ENCODE data around the gene NDOR1.
"Not testable (repeated sequence)": the region's sequence is repeated elsewhere in the genome, so short reads cannot be mapped to it uniquely, and the experiment has no call there.

Gene NDOR1

DNA sequence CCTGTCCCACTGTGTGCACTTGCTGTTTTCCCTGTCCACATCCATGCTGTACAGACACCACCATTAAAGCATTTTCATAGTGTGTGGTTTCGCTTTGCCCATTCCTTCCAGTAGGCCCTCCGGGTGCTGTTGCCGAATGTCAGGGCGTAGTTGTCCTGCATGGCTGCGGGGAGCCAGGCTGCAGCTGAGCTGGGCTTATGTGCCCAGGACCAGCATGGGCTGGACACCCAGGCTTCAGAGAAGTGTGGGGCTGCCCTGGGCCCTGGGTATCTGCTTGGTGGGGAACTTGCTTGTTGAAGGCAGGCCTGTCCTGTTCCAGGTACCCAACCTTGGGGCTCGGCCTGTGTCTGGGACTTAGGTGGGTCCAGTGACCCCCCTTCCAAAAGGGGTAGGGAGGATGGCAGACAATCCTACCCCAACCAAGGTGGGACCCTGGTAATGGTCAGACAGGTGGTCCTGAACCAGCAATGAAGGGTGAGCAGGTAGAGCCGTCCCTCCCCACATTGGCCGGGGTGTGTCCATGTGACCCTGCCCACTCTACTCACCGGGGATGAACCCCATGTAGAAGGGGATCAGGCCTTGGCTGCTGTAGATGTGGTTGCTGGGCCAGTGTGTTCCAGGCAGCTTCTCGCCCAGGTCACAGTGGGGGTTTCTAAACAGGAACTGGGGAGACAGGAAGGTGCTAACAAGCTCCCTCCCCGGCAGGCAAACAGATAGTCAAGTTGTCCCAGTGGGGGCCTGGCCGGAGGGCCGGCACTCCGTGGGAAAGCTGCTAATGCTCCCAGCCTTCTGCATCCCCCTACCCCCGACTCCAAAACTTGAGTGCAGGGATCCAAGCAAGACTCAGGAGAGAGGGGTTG lies 38.4 kb downstream of the NDOR1 start:
- no peak for DNase-seq (ENCODE audit: low spot score)

DNA sequence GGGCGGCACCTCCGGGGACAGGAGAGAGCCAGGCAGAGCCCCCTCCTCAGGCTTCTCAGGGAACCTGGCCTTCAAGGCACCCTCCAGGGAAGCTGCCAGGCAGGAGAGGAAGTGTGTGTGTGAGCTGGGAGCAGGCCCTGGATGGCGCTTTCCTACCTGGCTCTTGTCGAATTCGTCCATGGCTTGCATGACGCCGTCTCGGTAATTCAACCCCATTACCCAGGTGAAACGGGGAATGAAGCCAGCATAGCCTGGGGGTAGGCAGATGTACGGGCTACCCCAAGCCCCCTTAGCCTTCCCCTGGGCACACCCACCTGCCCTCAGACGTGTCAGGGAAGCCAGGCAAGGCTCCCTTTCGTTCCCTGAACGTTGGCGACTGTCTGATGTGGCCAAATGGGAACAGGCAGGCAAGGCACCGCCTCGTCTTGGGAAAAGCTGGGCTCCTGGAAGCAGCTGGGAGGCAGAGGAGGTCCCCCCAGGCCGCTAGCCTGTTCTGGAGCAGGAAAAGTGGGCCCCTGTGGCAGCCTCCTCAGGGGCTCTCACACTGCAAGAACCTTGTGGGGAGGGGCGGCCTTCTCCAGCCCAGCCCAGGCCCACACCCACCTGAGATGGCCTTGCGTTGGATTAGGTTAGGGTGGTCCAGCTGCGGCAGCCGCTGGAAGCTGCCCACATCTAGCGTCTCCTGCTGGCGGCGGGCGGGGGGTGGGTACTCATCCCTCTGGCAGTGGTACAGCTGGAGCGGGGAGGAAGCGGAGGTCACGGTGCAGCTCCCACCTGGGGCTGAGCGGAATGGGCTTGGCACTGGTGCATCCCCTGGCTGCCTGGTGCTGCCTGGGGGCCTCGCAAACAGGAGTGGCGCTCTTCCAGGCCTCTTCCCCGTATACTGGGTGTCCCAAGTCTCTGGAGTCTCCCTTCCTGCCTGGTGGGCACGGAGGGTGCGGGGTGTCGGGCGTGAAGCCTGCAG lies 39.3 kb downstream of the NDOR1 start:
- DNase-seq (ENCODE audit: low spot score): no peak

DNA sequence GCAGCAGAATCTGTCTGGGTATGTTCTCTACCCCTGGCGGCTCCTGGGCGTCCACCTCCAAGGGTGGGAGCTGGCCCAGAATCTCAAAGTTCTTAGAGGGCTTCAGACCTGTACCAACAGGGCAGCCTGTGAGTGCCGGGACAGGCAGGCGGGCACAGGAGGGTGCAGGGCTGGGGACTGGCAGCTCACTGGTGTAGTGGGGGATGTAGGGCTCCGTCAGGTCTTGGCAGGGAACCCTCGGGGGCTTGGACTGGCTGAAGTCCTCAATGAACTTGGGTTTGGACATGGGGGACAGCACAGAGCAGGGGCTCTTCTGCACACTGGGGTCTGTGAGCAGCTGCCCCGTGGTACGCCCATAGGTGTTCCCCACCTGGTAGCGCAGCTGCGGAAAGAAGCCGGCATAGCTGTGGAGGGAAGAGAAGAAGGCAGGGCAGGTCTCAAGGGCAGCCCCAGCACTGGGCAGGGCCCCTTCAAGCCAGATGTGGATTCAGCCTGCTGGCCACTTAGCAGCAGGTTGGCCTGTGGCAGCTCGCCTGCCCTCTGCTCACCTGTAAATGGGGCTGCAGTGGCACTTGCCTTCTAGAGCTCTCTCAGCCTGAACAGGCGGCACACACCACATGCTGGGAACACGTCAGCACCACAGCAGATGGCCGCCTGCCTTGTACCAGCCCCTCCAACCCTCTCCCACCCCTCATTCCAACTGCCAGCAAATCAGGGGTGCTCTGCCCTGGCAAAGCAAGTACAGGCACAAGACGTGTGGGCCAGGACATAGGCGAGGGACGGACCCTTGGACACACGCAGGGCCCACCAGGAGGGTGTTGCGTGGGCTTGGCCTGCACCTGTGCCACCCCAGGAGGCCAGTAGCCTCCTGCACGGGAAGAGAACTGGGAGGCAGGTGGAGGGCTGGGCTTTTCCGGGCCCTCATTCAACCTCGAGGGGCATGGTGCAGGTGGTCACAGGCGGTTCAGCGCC lies 40.2 kb downstream of the NDOR1 start:
- no peak for DNase-seq (ENCODE audit: low spot score)

DNA sequence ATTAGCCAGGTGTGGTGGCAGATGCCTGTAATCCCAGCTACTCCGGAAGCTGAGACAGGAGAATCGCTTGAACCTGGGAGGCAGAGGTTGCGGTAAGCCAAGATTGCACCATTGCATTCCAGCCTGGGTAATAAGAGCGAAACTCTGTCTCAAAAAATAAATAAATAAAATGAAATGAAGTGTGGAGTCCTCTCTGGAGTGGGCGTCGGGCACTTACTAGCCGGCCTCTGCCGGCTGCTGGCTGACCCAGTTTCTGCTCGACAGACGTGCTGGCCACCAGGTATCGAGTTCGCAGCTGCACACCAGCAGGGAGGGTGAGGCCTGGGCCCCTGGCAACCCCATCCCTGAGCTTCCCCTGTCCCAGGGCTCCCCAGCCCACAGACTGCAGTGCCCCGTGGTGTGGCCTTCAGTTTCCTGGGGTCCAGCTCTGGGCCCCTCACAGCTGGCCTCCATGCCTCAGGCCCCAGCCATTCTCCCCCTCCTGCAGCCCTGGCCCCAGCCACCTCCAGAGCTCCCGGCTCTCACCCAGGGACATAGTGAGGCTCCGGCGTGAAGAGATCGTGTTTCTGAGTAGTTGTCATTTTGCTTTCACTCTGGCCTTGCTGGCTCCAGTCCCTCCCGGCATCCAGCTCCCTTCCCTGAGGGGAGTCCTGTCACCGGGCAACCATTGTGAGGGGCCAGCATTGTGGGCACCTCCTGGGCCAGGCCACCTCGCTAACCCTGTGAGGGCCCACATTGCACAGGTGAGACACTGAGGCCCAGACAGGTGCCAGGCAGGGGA lies 41.8 kb downstream of the NDOR1 start:
- DNase-seq (ENCODE audit: low spot score): no peak

DNA sequence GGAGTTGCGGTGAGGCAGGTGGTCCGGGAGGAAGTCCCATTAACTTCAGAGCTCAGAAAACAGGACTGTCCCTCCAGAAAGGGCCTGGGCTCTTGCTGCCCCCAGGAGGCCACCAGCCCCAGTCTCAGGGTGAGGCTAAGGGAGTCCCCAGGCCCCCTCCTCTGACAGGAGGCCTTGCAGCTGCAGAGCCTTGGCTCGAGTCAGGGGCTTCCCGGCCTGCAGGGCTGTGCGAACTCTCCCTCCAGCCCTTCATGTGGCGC lies 42.3 kb downstream of the NDOR1 start:
- no peak for DNase-seq (ENCODE audit: low spot score)

DNA sequence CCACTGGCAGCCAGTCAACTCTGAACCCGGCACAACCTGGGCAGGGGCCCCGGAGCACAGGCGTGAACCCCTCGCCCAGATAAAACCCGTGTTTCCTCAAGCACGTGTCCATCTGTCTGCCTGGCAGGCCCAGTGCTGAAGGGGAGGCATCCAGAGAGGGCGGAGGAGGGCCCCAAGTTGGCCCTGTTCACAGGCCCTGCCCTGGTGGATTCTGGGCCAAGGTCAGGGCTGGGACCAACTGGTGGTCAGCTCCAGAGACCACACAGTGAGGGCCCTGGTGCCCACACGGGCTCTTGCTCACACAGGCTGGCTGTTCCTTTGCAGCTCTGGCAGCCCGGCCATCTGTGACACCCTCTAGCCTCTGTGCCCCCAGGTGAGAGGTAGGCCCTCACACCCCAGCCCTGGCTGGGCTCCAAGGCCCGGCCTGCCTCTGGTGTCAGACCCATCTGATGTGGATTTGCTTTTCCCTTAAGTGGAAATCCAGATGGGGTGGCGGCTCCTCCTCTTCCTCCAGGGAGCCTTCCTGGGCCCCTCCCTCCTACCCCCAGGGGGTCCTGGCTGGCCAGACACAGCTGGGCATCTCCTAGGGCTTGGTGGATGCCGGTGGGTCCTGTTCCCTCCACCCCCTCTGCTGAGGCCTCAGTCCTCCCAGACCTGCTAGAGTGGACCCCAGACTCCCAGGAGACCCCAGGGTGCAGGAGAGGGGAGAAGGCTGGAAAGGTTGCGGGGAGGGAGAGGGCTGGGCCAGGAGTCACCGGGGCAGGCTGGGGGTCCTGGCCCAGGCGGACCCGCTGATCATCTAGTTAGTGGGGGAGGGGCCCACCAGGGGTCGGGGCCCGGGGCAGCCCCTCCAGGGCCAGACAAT lies 45.1 kb downstream of the NDOR1 start:
- no peak for DNase-seq (ENCODE audit: low spot score)

DNA sequence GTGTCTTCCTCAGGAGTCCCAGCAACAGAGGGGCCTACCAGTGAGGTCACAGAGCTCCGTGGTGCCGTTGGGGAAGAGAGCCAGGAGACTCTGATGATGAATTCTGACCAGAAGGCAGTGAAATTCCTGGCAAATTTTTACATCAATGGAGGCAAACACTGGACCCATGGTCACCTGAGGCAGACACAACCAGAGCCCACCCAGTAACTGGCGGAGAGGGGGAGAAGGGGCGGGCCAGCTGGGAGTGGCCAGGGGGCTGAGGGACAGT lies 45.6 kb downstream of the NDOR1 start, which contains the start of gene STPG3:
TSS of gene STPG3 (plus strand) at position 93 of the 268 bp plus-strand sequence. CDS start at position 94, 1 bp downstream.
- DNase-seq (ENCODE audit: low spot score): no peak

DNA sequence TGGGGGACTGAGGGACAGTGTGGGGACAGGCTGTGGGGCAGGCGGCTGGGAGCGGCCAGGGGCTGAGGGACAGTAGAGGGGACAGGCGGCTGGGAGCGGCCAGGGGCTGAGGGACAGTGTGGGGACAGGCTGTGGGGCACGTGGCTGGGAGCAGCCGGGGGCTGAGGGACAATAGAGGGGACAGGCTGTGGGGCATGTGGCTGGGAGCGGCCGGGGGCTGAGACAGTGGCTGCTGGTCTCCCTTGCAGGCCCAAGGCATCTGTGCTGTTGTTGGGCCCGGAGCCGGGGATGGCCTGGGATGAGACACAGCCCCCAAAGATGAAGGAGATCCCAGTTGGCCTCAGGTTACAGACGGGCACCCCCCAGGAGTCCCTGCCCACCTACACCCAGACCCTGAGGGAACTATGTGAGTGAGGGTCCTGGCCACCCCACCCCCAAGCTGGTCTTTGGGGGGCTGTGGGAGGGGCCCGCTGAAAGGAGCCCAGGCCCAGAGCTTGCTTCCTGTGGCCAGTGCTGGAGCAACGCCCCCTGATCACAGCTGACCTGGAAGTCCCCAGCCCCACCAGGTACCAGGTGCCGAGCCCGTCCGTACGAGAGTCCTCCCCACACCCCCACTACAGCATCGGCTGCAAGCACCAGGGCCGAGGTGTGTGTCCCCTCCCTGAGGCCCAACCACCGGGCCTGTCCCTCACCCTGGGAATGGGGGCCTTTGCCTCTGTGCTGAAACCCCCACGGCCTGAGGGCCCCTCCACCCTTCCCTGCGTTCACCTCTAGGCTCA lies 46.2 kb downstream of the NDOR1 start:
- DNase-seq (ENCODE audit: low spot score): no peak

DNA sequence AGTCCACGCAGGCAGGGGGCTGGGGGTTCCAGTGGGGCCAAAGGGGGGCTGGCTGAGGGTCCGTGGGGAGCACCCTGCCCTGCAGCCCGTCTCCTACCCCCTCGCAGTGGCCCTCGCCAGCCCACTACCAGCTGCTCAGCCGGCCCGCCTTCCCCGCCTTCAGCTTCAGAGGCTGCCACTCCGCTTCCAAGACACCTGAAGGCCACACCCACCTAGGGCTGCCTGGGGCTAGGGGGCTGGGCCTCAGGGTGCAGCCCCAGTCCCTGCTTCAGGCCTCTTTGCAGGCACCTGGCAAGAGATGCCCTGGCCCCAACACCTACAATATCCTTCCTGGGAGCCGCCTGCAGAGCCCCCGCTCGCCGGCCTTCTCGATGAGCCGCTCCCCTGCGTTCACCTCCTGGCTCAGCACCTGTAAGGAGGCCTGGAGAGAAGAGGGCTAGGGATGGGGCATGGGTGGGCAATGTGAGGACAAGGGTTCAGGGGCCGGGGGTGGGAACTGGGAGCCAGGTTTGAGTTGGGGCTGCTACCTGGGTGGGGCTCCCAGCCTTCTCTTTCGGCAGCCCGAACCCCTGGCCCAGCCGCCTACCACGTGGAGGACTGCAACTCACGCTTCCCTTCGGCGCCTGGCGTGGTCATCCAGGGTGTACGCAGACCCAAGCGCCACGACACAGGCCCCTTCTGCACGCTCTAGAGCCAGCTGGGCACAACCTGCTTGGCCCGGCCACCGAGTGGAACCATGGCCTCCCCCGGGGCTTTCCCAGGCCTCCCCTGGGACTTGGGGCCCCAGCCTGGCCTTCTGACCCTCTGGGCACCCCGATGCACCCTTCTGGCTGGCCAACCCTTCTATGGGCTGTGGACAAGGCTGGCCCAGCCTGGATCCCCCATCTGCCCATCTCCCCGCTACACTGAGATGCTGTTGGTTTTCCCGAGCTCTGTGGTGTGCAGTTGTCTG lies 47.3 kb downstream of the NDOR1 start:
- DNase-seq (ENCODE audit: low spot score): no peak

DNA sequence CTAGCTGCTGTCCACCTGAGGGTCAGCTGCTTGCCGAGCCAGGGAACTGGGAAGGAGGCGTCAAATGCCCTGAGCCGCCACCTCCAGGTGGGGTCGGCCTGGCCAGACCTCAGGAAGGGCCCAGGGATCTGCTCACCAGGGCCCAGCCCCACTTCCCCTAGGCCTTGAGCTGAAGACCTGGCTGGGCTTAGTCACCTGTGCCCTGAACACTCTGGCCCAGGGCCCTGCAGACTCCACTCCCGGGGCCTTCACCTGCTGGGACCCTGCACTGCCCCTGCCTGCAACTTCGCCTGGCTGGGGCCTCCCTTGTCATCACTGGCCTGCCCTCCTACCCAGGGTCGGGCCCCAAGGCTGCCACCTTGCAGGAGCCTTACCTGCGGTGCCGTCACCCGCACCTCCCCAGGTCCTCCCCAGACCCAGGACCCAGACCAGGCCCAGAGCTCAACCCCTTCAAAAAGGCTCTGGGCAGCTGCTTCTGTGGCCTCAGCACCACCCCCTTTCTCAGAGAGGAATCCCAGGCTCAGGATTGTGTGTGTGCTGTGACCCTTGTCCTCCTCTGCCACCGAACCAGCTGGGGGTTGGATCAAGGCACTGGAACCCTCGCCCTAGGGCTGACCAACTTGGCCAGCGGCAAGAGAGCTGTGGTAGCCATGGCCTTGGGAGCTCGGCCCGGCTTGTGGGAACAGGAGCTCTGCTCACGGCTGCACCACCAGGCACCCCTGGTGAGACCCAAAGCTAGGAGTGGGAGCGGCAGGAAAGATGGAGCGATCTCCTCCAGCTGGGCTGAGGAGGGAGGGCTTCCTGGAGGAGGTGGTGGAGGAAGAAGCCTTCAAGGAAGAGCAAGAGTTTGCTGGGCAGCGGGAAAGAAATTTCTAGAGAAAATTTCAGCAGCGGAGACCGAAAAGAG lies 48.5 kb downstream of the NDOR1 start:
- no peak for DNase-seq (ENCODE audit: low spot score)

DNA sequence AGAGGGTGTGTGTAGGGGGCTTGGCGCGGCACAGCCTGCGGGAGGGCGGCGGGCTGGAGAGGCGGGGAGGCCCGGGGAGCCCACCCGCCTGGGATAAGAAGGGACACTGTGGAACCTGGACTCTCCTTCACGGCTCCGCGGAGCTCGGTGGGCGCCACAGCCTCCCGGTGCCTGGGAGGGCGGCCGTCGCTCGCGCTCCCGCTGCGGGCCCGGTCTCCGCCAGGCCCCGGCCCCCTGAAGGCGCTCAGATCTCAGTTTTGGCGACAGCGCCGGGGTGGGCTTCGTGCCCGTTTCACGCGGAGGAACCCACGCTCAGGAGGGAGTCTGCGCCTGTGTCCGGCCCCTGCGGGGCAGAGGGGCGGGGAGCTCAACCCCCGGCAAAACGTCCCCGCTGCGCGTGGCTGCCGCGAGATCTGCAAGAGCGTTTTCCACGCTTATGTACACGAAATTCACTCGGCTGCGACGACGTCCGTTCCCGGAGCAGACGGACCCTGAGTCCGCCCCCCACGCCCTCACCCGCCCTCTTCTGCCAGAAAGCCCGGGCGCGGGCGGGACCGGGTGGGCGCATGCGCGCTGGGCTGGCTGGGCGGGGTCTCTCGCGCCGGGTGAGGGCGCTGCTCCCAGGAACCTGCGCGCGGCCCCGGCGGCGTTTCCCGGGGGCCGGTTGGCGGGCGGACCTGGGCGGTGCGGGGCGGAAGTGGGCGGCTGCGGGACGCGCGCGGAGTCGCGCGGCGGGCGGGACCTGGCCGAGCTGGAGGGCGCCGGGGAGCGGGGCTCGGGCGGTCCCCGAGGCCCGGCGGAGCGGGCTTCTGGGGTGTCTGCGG lies 49.3 kb downstream of the NDOR1 start, which contains the start of gene NELFB:
TSS of gene NELFB (plus strand) at position 704 of the 824 bp plus-strand sequence.
- DNase-seq (ENCODE audit: low spot score): peak; percentile 81

DNA sequence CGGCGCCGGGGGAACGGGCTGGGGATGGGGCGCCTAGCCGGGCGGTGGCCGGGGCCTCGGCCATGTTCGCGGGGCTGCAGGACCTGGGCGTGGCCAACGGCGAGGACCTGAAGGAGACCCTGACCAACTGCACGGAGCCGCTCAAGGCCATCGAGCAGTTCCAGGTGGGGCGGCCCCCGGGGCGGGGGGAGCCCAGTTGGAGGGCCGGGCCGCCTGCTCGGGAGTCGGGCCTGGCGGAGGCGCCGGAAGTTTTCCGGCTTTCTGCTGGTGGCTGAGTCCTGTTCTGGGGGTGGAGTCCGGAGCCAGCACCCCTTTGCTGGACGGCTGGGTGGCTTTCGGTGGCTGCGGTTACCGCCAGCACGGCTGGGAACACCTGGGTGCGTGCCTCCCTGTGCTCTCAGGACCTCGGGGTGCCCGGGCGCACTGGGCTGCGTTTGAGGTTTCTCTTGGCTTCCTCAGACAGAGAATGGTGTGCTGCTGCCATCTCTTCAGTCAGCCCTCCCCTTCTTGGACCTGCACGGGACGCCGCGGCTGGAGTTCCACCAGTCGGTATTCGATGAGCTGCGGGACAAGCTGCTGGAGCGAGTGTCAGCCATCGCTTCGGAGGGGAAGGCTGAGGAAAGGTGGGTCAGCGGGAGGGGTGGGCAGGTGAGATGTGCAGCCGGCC lies 50.1 kb downstream of the NDOR1 start:
- no peak for DNase-seq (ENCODE audit: low spot score)

DNA sequence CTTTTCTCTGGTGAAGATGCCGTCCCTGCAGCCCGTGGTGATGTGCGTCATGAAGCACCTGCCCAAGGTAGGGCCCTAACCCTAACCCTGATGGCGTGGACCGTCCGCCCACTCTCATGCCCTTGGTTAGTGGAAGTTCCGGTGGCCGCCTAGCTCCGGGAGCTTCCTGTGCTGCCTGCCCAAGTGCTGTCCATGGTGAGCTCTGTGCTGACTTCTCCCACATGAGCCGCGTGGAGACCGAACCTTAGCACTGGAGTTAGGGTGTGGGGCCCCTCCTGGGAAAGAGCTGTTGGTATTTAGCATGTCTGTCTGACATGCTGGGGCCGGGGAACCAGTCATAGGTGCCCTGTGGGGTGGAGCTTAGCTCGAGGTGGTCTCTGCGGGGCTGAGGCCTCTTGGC lies 50.9 kb downstream of the NDOR1 start:
- DNase-seq (ENCODE audit: low spot score): no peak

DNA sequence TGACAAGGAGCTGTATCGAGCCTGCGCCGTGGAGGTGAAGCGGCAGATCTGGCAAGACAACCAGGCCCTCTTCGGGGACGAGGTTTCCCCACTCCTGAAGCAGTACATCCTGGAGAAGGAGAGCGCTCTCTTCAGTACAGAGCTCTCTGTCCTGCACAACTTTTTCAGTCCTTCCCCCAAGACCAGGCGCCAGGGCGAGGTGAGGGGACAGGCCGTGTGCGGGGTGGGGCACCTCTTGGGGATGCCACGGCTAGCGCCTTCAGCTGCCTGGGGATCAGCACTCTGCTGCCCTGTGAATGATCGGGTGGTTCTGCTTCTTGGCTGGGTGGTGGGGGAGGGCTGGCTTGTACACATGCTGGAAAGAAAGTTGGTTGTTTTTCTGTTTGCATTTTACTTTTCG lies 51.4 kb downstream of the NDOR1 start:
- DNase-seq (ENCODE audit: low spot score): no peak

DNA sequence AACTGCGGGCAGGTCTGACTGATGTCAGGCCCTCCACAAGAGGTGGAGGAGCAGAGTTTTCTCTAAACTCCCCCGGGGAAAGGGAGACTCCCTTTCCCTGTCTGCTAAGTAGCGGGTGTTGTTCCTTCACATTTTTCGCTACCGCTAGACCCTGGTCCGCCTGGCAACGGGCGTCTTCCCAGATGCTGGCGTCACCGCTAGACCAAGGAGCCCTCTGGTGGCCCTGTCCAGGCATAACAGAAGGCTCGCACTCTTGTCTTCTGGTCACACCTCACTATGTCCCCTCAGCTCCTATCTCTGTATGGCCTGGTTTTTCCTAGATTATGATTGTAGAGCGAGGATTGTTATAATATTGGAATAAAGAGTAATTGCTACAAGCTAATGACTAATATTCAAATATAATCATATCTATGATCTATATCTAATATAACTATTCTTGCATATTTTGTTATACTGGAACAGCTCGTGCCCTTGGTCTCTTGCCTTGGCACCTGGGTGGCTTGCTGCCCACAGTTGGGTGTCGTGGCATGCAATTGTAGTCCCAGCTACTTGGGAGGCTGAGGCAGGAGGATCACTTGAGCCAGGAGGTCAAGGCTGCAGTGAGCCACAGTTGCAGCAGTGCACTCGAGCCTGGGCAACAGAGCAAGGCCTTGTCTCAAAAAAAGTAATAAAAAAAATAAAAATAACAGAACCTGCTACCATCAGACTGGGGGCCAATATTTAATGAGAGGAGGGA lies 56.8 kb downstream of the NDOR1 start:
- DNase-seq (ENCODE audit: low spot score): not testable (repeated sequence)
